ENCODE measurements around the gene ARPC2.

The ARPC2 gene

GRCh38 chr2:218290316-218291261 lies 73.6 kb downstream of the ARPC2 start:
- peak; percentile 29 for DNase-seq (ENCODE audit: low read depth)

GRCh38 chr2:218291318-218292047 lies 74.5 kb downstream of the ARPC2 start:
- DNase-seq (ENCODE audit: low read depth): no peak

- DNase-seq (ENCODE audit: low read depth): peak; percentile 82
Measured at GRCh38 chr2:218292048-218293014, 75.3 kb downstream of the ARPC2 start, which contains the start of gene TMBIM1. TMBIM1 (minus strand) TSS chr2:218292503; CDS start chr2:218282141, 10,362 bp downstream.

GRCh38 chr2:218293715-218294429 lies 76.9 kb downstream of the ARPC2 start:
- DNase-seq (ENCODE audit: low read depth): no peak

- DNase-seq (ENCODE audit: low read depth): no peak
Measured at GRCh38 chr2:218294430-218295022, 77.5 kb downstream of the ARPC2 start.

- no peak for DNase-seq (ENCODE audit: low read depth)
Measured at GRCh38 chr2:218295029-218295428, 78.0 kb downstream of the ARPC2 start.

GRCh38 chr2:218296200-218296599 lies 79.2 kb downstream of the ARPC2 start:
- DNase-seq (ENCODE audit: low read depth): no peak

GRCh38 chr2:218296847-218297246 lies 79.9 kb downstream of the ARPC2 start:
- DNase-seq (ENCODE audit: low read depth): no peak

GRCh38 chr2:218298314-218298875 lies 81.4 kb downstream of the ARPC2 start:
- DNase-seq (ENCODE audit: low read depth): no peak

- no peak for DNase-seq (ENCODE audit: low read depth)
Measured at GRCh38 chr2:218300141-218300540, 83.2 kb downstream of the ARPC2 start.

GRCh38 chr2:218301176-218301819 lies 84.3 kb downstream of the ARPC2 start:
- DNase-seq (ENCODE audit: low read depth): peak; percentile 79

All from activated T-cell treated with anti-CD3 and anti-CD28 coated beads for 48 hours (primary cell).